Activated CD4-positive, alpha-beta T cell treated with anti-CD3 and anti-CD28 coated beads for 48 hours (primary cell): ENCODE data around the gene NEK8.
A peak's percentile ranks its signal among the peaks of the same experiment; 100 is the strongest.
"Not testable (repeated sequence)": the region's sequence is repeated elsewhere in the genome, so short reads cannot be mapped to it uniquely, and the experiment has no call there.

ENCODE experiments used
- DNase-seq: peaks from one replicate; pipeline ENCODE4 v3.0.0-alpha.2; 2020

NEK8 gene

DNA sequence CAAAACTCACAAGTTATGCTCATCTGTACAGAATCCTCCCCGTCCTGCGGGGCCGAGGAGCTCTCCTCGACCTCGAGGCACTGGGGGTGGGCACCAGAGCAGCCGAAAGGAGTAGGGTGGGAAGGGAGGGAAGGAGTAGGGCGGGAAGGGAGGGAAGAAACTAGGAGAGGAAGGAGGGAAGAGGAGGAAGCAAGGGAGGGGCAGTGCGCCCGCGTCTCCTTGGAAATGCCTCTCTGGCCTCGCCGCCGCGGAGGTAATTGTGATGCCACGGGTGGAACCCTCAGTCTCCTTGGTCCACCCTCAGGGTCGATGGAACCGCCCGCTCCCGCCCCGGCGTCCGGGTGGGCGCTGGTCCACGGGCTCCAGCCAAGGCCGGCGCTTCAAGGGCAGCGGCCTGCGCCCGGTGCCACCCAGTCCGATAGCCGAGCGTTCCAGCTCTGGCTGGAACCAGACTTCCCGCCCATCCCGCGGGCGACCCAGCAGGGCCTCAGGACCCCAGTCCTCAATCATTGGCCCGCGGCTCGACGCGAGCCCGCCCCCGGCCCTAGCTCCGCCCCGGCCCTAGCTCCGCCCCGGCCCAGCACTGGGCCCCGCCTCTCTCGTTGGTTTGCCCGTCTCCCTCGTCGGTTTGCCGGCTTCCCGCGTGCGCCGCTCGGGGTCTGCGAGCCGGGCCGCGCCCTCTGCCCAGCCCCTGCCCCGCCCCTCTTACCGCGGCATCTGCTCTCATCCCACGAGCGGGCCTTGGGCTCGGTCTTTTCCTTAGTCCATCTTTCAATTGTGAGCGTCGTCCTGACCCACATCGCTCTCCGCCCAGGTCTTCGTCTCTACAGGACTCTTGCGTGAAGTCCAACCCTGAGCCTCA lies 17.5 kb upstream of the NEK8 start:
- DNase-seq = peak; percentile 94

DNA sequence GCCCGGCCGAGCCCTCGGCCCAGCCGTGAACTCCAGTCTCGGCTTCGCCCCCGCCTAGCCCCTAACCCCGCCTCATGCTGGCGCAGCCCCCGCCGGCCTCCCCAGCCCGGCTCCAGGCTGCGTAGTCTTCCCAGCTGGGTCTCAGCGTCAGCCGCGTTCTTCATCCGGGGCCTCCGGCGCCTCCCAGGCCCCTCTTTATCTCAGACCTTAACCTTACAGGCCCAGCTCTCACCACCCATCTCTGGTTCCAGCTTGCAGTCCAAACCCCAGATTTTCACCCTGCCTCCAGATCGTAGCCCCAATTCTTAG lies 16.9 kb upstream of the NEK8 start, which contains the start of gene PROCA1:
TSS of gene PROCA1 (minus strand) at position 166 of the 309 bp plus-strand sequence. CDS start 228 bp downstream, outside the sequence.
- peak; percentile 52 for DNase-seq

DNA sequence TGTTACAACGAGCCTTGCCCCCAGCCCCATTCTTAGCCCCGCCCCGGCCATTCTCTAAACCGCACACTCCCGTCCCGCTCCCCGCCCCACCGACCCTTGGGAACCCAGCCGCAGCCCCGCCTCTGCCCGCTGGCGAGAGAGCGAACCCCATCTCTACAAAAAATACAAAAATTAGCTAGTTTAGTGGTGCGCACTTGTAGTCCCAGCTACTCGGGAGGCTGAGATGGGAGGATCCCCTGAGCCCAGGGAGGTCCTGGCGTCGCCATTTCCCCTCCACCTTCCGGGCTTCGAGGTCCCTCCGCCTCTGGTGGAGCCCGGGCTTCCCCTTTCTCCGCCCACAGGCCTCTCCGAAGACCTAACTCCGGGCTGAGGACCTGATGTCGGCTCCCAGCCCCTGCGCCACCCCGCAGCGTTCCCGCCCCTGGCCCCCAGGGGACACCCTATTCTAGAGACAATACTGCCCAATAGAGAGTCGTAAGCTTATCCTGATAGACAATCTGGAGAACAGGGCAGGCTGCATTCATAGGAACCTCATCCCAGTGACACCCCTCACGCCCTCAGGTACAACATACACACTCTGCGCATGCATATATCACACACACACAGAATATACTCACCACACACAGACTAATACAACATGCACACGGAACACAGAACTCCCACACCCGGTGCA lies 16.4 kb upstream of the NEK8 start:
- DNase-seq = peak; percentile 82

DNA sequence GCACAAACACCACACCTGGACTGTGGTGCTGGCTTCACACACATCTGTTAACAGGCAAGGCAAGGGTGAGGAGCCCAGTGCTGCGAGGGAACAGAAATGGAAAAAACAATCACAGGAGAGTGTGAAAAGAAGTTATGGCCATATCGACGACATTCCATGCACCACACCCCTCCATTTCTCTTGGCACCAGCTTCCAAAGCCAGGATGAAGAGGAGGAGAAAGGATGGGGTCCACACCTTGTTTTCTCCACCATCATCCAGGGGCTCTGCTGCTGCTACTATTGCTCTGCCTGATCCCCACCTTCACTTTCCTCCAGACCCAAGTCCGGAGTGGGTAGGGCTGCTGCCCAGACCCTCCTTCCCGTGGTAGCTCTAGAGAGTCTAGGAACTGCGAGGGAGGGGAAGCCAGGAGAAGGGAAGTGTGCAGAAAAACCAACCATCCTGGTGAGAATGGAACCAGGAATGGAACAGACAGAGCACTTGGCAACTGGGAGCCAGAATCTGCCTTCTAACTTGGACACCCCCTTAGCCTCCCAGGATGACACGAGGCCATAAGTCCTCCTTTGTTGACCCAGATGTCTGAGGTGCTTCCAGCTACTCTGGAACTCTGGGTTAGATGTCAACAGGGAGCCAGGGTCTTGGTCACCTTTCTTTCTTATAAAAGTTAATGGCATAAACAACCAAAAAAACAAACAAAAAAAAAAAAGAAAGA lies 15.7 kb upstream of the NEK8 start:
- DNase-seq = no peak

DNA sequence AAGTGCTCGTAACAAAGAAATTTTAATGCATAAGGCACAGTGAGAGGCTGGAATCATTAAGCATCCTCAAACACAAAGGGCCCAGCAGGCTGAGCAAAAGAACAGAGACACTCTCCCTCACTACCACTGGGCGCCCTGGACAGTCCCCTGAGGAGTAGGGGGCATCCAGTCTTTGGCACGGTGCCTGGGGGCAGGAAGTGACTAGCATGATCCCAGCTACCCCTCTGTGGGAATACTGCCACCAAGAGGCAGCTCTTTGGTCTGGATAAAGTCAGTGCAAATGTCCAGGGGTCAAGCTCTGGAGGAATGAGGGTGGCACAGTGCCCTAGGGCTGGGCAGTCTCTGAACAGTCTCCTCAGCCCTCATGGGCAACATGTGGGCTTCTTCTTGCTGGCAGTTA lies 14.3 kb upstream of the NEK8 start:
- DNase-seq = no peak

DNA sequence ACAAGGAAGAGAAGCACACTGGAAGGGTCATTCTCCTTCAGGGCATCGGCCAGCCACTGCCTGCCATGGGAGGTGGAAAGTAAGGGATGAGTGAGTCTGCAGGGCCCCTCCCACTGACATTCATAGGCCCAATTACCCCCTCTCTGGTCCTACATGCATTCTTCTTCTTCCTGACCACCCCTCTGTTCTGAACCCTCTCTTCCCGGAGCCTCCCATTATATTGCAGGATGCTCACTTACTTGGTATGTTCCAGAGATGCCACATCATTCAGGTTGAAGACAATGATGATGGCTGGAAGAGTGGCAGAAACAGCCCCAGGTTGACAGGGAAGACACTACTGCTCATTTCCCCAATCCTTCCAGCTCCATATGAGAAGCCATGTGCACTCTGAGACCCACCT lies 13.4 kb upstream of the NEK8 start:
- DNase-seq = no peak

DNA sequence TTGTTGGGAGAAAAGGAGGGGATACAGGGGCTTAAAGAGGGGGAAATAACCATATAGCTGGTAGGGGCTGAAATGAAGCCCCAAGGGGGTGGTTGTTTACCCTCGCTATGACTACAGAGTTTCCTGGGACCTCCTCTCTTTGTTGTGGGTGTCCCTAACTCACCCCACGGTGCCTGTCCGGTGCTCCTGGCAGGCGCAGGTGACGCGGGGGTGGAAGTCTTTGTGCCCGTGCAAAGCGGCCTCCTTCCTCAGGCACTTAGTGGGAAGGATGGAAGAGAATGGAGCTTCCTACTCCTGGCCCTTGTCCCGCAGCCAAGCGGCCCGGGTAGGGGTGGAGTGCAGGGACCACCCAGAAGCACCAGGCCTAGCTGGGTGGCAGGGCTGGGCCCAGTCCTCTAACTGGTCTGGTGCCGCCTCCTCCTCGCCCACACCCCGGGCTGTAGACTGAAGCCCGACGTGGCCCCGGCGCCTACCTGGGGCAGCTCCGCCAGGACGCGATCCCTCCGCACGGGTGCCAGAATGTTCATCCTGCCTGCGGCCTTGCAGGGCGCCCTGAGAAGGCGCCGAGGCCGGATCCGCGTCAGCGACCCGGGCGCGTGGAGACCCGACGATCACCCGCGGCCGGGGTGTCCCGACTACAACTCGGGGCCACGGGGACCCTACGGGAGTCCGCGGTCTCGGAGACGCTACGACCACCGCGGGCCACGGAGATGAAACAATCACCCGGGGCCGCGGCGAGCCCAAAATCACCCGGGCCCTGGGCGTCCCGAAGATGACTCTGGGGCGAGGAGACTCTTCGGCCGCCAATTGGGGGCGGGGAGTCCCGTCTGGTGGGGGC lies 11.6 kb upstream of the NEK8 start:
- peak; percentile 51 for DNase-seq

DNA sequence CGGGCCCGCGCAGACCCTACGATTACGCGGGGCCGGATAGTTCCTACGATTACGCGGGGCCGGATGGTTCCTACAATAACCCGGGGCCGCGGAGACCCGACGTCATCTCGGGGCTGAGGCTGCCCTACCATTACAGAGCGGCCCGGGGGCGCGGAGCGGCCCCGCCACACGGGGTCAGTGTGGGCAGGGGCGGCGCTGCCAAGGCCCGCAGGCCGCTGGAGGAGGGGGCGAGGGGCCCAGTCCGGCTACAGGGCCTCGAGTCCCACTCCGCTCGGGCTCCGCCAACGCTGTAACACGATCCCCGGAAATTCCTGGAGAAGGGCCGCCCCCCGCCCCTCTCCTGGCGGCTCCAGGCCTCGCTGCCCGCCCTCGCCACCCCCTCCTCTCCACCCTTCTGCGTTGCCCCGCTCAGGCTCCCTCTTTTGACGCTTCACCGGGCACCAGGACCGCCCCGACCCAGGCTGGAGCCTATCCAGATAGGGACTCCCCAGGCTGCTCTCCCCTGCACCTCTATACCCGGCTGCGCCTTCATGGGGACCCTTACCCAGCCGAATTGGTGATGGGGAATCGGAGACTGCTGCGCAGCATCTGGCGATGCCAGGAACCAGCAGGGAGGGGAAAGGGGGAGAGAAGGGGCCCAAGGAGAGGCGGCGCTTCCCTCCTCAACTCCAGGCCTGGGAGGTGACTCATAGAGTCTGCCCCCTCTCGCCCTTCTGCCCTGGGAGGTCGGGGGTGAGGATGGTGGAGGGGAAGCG lies 10.8 kb upstream of the NEK8 start, which contains the start of gene RAB34:
TSS of gene RAB34 (minus strand) at position 291 of the 755 bp plus-strand sequence. CDS start 602 bp downstream, outside the sequence.
- peak; percentile 61 for DNase-seq

DNA sequence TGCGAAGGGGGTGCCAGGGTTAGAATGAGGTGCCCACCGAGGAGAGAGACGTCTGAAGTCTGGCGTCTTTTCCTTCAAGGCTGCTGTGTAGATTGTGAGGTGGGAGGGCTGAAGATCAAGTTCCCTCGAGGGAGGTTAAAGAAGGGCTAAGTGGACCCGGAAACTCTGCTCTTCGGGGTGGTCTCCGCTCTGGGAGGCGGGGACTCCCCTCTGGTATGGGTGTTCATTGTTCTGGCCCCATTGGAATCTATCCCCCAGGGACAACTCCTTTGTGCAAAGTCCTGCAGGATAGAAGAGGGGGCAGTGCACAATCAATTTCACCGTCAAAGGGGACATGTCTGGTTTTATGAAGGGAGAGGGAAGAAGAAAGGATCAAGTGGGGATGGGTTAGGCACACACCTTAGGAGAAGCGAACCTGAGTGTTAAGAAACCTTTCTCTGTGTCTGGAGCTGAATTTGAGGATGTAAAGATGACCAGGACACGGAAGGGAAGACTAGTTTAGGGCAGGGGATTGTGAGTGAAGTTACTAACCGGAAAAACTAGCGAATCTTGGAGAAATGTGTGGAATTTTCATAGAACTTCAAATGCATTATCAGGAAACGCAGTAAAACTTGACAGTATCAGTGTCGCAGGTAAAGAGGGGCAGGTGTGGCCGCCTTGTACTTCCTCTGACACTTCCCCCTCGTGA lies 10.1 kb upstream of the NEK8 start:
- no peak for DNase-seq

DNA sequence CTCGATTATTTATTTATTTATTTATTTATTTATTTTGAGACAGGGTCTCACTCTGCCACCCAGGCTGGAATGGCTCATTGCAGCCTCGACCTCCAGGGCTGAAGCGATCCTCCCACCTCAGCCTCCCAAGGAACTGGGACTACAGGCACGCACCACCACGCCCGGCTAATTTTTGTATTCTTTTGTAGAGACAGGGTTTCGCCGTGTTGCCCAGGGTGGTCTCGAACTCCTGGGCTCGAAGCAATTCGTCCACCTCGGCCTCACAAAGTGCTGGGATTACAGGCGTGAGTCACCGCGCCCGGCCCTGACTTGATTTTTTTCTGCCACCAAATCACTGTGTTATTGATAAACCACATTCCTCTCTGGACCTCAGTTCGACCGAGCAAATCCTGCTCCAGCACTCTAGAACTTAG lies 9.6 kb upstream of the NEK8 start:
- DNase-seq = no peak

DNA sequence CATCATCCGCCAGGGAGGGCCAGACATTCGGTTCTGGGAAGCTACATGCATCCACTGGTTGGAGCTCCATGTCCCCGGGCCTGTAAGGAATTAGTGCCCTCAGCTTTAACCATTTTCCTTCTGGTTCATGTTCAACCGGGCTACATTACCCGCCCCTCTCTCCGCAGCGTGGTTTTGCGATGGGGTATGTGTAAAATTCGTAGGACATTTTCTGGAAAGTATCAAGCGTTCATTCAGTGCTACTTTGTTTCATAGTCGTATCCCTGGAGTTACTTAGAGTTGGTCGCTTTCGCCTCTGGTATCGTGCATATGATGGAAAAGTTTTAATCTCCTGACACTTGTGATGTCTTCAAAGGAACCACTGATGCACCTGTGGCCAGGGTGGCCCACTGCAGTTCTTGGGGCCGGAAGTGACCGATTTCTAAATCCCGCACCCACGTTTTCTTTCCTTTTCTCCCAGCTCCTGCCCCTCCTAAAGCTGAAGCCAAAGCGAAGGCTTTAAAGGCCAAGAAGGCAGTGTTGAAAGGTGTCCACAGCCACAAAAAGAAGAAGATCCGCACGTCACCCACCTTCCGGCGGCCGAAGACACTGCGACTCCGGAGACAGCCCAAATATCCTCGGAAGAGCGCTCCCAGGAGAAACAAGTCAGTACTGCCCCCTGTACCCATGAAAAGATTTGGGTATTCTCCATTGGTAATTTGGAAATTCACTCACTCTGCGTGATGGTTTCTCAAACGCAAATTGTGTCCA lies 8.2 kb upstream of the NEK8 start:
- peak; percentile 62 for DNase-seq

DNA sequence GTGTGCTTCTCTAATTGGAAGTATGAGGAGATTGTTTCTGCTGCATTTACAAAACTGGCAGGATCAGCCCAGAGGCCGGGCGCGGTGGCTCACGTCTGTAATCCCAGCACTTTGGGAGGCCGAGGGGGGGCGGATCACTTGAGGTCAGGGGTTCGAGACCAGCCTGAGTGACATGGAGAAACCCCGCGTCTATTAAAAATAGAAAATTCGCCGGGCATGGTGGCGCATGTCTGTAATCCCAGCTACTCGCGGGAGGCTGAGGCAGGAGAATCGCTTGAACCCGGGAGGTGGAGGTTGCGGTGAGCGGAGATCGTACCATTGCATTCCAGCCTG lies 7.6 kb upstream of the NEK8 start:
- peak; percentile 32 for DNase-seq

DNA sequence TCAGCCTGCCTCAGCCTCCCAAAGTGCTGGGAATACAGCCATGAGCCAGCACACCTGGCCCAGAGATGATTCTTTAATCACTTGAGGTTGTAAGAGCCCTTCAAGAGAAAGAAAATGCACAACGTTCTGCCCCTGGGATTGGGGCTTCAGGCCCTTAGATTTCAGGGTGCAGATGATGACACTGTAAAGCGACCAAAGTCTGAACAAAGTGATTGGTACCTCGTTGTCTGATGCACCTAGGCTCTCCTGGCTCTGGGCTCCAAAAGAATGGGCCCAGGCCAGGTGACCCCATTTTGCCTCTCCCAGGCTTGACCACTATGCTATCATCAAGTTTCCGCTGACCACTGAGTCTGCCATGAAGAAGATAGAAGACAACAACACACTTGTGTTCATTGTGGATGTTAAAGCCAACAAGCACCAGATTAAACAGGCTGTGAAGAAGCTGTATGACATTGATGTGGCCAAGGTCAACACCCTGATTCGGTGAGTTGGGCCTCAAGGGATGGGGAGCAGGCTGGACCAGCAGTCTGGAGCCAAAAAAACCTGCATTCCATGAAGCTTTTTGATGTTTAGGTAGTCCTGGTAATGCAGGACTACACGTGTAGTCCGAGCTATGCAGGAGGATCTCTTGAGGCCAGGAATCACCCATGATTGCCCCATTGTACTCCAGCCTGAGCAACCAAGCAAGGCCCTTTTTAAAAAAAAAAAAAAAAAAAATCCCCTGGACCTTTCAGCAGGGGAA lies 6.0 kb upstream of the NEK8 start:
- DNase-seq = no peak

DNA sequence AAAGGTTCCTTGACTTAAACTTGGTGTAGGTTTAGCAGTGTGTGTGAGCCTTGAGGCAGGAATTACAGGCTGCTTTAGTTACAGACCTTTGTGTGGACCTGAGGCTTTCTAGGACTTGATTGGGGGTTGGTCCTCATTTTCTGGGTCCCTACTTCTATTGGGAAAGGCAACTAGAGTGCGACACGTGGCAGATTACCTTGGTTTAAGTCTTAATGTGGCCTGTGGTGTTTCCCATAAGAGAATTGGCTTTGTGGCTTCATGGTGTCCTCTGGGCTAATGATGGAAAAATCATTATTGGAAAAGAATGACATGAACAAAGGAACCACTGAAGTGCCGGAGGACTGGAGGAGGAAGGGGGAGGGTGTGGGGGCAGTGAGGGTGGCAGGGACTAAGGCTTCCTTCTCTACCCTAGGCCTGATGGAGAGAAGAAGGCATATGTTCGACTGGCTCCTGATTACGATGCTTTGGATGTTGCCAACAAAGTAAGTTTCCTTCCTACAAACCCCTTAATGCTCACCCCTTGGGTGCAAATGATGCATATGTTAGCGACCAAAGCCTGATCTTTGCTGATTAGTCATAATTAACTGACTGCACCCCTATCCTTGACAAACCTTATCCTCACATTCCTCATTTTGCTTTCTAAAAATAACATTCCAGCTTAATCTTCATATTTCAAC lies 5.3 kb upstream of the NEK8 start:
- no peak for DNase-seq

DNA sequence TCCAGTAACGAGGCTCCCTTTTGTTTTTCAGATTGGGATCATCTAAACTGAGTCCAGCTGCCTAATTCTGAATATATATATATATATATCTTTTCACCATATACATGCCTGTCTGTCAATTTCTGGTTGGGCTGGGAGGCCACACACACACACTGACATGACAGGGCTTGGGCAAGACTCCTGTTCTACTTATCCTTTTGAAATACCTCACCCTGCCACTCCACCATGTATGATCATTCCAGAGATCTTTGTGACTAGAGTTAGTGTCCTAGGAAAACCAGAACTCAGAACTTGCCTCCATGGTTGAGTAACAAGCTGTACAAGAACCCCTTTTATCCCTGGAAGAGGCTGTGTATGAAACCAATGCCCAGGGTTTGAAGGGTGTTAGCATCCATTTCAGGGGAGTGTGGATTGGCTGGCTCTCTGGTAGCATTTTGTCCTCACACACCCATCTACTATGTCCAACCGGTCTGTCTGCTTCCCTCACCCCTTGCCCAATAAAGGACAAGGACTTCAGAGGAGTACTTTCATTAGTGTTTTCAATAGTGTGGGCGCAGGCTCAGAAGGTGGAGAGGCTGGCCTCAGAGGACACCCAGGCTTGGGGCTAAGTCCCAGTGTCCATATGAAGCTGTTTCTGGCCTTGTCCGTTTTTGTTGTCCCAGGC lies 4.6 kb upstream of the NEK8 start:
- not testable (repeated sequence) for DNase-seq

DNA sequence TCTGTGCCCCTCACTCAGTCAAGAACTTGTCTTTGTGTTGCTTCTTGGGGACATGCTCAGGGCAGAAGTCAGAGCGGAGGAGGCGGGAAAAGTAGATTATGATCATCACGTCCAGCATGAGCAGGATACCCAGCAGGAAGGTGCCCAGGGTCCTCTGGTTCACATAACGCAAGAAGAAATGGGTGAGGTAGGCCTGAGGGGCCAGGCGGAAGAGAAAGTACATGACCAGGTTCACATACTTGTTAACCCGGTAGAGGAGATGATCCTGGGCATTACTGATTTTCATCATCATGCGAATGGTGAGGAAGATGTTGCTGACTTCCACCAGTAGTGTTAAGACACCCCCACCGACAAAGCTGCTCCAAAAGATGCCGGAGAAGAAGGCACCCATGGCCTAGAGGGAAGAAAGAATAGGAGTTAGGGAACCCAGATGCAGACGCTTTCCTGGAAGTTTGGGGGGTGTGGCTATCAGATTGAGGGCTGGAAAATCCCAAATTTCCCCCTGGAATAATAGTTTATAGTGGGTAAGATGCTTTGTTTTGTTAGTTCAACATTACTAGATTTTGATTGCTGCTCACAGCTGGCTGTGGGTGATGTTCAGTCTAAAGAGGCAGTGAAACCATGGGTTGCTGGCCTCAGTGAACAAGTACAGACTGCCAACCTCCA lies 4.0 kb upstream of the NEK8 start:
- DNase-seq = peak; percentile 42

DNA sequence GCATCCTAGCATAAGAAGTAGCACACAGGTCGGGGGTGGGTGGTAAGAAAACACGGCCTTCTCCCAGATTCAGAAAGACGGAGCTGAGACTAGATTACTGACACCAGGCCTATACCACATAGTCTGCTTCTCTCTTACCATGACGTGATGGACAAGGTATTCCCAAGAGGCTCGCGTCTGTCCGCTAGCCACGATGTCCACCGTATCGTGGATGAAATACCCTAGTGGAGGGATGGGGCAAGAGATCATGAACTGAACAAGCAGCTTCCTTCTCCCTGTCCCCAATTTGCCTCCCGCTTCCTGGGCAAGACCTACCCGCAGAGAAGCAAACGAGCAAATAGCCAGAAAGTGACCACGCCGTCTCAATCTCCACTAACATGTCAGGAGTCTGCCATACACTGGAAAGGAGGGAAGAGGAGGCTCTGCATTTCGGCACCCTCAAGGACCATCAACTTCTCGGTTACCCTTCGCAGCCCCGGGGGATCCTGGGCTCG lies 3.4 kb upstream of the NEK8 start:
- peak; percentile 56 for DNase-seq

DNA sequence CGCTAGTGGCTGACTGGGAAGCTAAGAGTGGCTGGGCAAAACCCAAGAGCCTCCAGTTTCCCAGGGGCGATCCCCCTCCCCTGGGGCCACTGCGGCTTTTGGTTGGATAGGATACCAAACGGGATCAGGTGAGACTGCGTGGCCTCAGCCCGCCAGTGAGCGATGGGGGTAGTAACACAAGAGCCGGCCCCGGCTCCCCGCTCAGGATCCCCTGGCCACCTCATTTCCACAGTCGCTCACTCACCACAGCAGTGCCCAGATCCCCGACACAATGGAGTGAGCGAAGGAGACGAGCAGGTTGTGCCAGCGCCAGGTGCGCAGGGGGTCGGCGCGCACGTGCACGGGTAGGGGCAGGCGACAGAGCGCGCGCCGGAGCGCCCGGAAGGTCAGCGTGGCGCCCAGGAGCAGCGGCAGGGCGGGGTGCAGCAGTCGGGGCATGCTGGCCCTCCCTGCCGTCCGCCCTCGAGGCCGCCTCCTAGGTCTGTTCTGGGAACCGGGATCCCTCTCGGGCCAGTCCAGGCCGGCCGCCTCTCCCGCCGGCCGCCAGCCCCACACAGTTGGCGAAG lies 2.8 kb upstream of the NEK8 start:
- DNase-seq = peak; percentile 77
